CD14-positive monocyte (primary cell): ENCODE measurements around the gene RNF213. TPM values are rescaled to one million over a fixed set of nuclear protein-coding genes. Genes with fewer than 3 reads are reported as not detected.

Source experiments
- DNase-seq, 3 donors: peaks; one replicate each; pipeline ENCODE4 v3.0.0-alpha.2; 2011 to 2022
- H2AFZ ChIP-seq: 2 replicates; pipeline ENCODE4 v1.6.0; 2012; ENCODE audit warnings: mild to moderate bottlenecking, low read depth, low read length, inconsistent platforms; ENCODE audit not compliant: insufficient read depth, poor library complexity, severe bottlenecking
- H3K27ac ChIP-seq, 2 donors: 1 replicate in 1 of 2; 2 replicates in 1 of 2; pipeline ENCODE4 v1.5.1; 2012 to 2013; ENCODE audit warnings: low read length in 2 of 2, control low read depth in 1 of 2, inconsistent platforms in 1 of 2, low read depth in 1 of 2, mild to moderate bottlenecking in 1 of 2
- H3K27me3 ChIP-seq, 2 donors: one replicate each; pipeline versions ENCODE4 v1.6.0 to v1.6.1; 2011 to 2013; ENCODE audit warnings: low read length in 2 of 2; ENCODE audit not compliant: control insufficient read depth in 2 of 2, insufficient read depth in 2 of 2
- H3K36me3 ChIP-seq, 2 donors: replicated peaks in 1 of 2; 1 replicate in 1 of 2; 2 replicates in 1 of 2; pipeline versions ENCODE4 v1.5.1 to v1.6.1; 2012 to 2013; ENCODE audit warnings: low read length in 2 of 2, control low read depth in 1 of 2, inconsistent platforms in 1 of 2, mild to moderate bottlenecking in 1 of 2; ENCODE audit not compliant: insufficient read depth in 2 of 2, control insufficient read depth in 1 of 2
- H3K4me1 ChIP-seq, 2 donors: 1 replicate in 1 of 2; 2 replicates in 1 of 2; pipeline versions ENCODE4 v1.5.1 to v1.6.1; 2012 to 2013; ENCODE audit warnings: low read length in 2 of 2, control low read depth in 1 of 2, inconsistent platforms in 1 of 2, mild to moderate bottlenecking in 1 of 2, moderate library complexity in 1 of 2; ENCODE audit not compliant: insufficient read depth in 2 of 2, control insufficient read depth in 1 of 2
- H3K4me2 ChIP-seq: replicated peaks from 2 replicates; pipeline ENCODE3; 2012; ENCODE audit warnings: low read length, moderate library complexity, mild to moderate bottlenecking; ENCODE audit not compliant: poor library complexity, severe bottlenecking; ENCODE audit errors: extremely low read depth
- H3K4me3 ChIP-seq, 3 experiments: fragments of 200-600 bp in 1 of 3; sonication (generic) in 1 of 3; replicated peaks in 1 of 3; 1 replicate in 2 of 3; 2 replicates in 1 of 3; pipeline ENCODE4 v1.5.1; 2011 to 2013; ENCODE audit warnings: low read length in 3 of 3, mild to moderate bottlenecking in 3 of 3, control low read depth in 2 of 3, low read depth in 2 of 3, inconsistent platforms in 1 of 3, moderate library complexity in 1 of 3
- H3K79me2 ChIP-seq: 2 replicates; pipeline ENCODE4 v1.6.0; 2012; ENCODE audit warnings: mild to moderate bottlenecking, control low read depth, inconsistent platforms, low read length, moderate library complexity; ENCODE audit not compliant: insufficient read depth
- H3K9ac ChIP-seq: 2 replicates; pipeline ENCODE4 v1.6.0; 2017; ENCODE audit warnings: low read length, mild to moderate bottlenecking; ENCODE audit not compliant: insufficient read depth, poor library complexity, severe bottlenecking
- H3K9me3 ChIP-seq, 2 donors: replicated peaks in 1 of 2; 1 replicate in 1 of 2; 2 replicates in 1 of 2; pipeline versions ENCODE4 v1.5.1 to v1.6.1; 2012 to 2013; ENCODE audit warnings: low read length in 2 of 2, control low read depth in 1 of 2; ENCODE audit not compliant: control insufficient read depth in 1 of 2, insufficient read depth in 1 of 2
- H4K20me1 ChIP-seq: 2 replicates; pipeline ENCODE4 v1.6.0; 2012; ENCODE audit warnings: mild to moderate bottlenecking, low read length, control low read depth, moderate library complexity; ENCODE audit not compliant: insufficient read depth
- H3K27ac Mint-ChIP-seq, 7 donors: one replicate each; pipeline ENCODE4 v1.8.0; 2020; ENCODE audit warnings: mild to moderate bottlenecking in 7 of 7, mixed read lengths in 7 of 7, moderate library complexity in 6 of 7, inconsistent platforms in 2 of 7
- H3K27me3 Mint-ChIP-seq, 3 donors: one replicate each; pipeline ENCODE4 v1.8.0; 2021 to 2022; ENCODE audit warnings: low read depth in 3 of 3, mild to moderate bottlenecking in 3 of 3, mixed read lengths in 3 of 3, moderate library complexity in 3 of 3, inconsistent platforms in 1 of 3
- H3K36me3 Mint-ChIP-seq, 2 donors: one replicate each; pipeline ENCODE4 v1.8.0; 2020; ENCODE audit warnings: mixed read lengths in 2 of 2, inconsistent platforms in 1 of 2, mild to moderate bottlenecking in 1 of 2
- H3K4me1 Mint-ChIP-seq: one replicate; pipeline ENCODE4 v1.8.0; 2020; ENCODE audit warnings: mild to moderate bottlenecking, mixed read lengths
- H3K4me3 Mint-ChIP-seq, 2 donors: one replicate each; pipeline ENCODE4 v1.8.0; 2020; ENCODE audit warnings: mild to moderate bottlenecking in 2 of 2, mixed read lengths in 2 of 2, moderate library complexity in 1 of 2
- H3K9me3 Mint-ChIP-seq, 7 donors: one replicate each; pipeline ENCODE4 v1.8.0; 2020 to 2022; ENCODE audit warnings: mixed read lengths in 7 of 7, mild to moderate bottlenecking in 6 of 7, moderate library complexity in 6 of 7, inconsistent platforms in 2 of 7
- CTCF ChIP-seq: fragments of 200-600 bp; IDR thresholded peaks from one replicate; pipeline ENCODE4 v1.8.0; 2022; ENCODE audit warnings: antibody characterized with exemption, mild to moderate bottlenecking
- WGBS: methylation state at CpG from one replicate; pipeline ENCODE4 v1.1.5; 2013; ENCODE audit warnings: missing lambda C conversion rate; ENCODE audit not compliant: insufficient coverage; 5-methylcytosine and 5-hydroxymethylcytosine counted together
- intact Hi-C, 2 donors: fragments of 100-400 bp; cut with micrococcal nuclease; formaldehyde crosslinking; loops; one replicate each; pipeline versions ENCODE4 v1.15.0 to v1.15.1; 2023
- polyA plus RNA-seq, 3 donors: library from polyadenylated mRNA; depleted of rRNA in 1 of 3; unstranded in 2 of 3; stranded (reverse) in 1 of 3; fragments of 300-500 nt in 2 of 3; fragments of >200 nt in 1 of 3; fragmentation: Illumina TruSeq in 2 of 3; gene quantifications; 1 replicate in 2 of 3; 2 replicates in 1 of 3; pipeline ENCODE4 v1.2.3, GENCODE V29; 2012 to 2021

The RNF213 gene
- polyA plus RNA-seq, 3 donors, result 10.3 to 196 (median 18.1) TPM

- Histone ChIP-seq H3K9me3 (no peaks in the 10 kb centered on the region), H3K27ac (no peak overlapping the region), H3K36me3 (no peaks in the 10 kb centered on the region), H3K27me3 (no peaks in the 10 kb centered on the region), H2AFZ (no peak overlapping the region), H3K79me2 (no peaks in the 10 kb centered on the region), H3K4me1 (no peaks in the 10 kb centered on the region), H3K4me2 (no peak overlapping the region), H3K4me3 (no peak overlapping the region), H4K20me1 (no peaks in the 10 kb centered on the region), H3K9ac (no peak overlapping the region)
- no peaks in the 10 kb centered on the region for H3K4me1 Mint-ChIP-seq
- H3K27me3 Mint-ChIP-seq, result peaks cover 1 to 2% (median 2%) of the 10 kb centered on the region in 3 donors
- H3K36me3 Mint-ChIP-seq, result no peaks in the 10 kb centered on the region
- no peak for TF ChIP-seq CTCF
- no peak for DNase-seq
- H3K4me3 Mint-ChIP-seq, result no peak overlapping the region
- intact Hi-C loops, result no loop called here
- no peaks in the 10 kb centered on the region for H3K9me3 Mint-ChIP-seq
- WGBS, result 88% methylated on average over 1 of the region's 6 CpGs
- no peak overlapping the region for H3K27ac Mint-ChIP-seq
These were observed 184.0 kb downstream of the RNF213 start for GRCh38 chr17:80444644-80444979.

- no peak for TF ChIP-seq CTCF
- Histone ChIP-seq H3K36me3 (no peaks in the 10 kb centered on the region), H3K27me3 (no peaks in the 10 kb centered on the region), H3K4me3 (no peak overlapping the region), H4K20me1 (no peaks in the 10 kb centered on the region), H3K9ac (no peak overlapping the region), H3K9me3 (no peaks in the 10 kb centered on the region), H3K4me1 (no peaks in the 10 kb centered on the region), H3K4me2 (no peak overlapping the region), H2AFZ (no peak overlapping the region), H3K79me2 (no peaks in the 10 kb centered on the region), H3K27ac (no peak overlapping the region)
- intact Hi-C loops, result no loop called here
- Mint-ChIP-seq H3K27ac (no peak overlapping the region), H3K4me1 (no peaks in the 10 kb centered on the region), H3K4me3 (no peak overlapping the region), H3K9me3 (no peaks in the 10 kb centered on the region), H3K27me3 (peaks cover 1 to 2% (median 2%) of the 10 kb centered on the region in 3 donors), H3K36me3 (no peaks in the 10 kb centered on the region)
- no peak for DNase-seq
- 77% methylated on average over 22 of the region's 26 CpGs for WGBS
These were observed 184.5 kb downstream of the RNF213 start for GRCh38 chr17:80445007-80445725.
